ENCODE results near the gene SMAD6. TPM values are rescaled to one million over a fixed set of nuclear protein-coding genes. Genes with fewer than 3 reads are reported as not detected.
A peak's percentile ranks its signal among the peaks of the same experiment; 100 is the strongest.

SMAD6 gene
- total and polyA plus RNA-seq, 2 of the 4 experiments (the other 2 are of a cell fraction) = 4.8 to 8.5 TPM

GRCh38 chr15:66747886-66748707 lies 46.1 kb downstream of the SMAD6 start:
- Histone ChIP-seq H3K23ac (ENCODE audit: low read depth, low read length) (peak overlapping the region; percentile 86), H3K4me3 (ENCODE audit: insufficient read depth, low read depth, low read length) (no peak overlapping the region), H3K56ac (ENCODE audit: extremely low read depth, insufficient read depth, low read length) (peak overlapping the region; percentile 94), H2BK5ac (ENCODE audit: low read depth, low read length, poor library complexity, severe bottlenecking) (peak overlapping the region; percentile 79), H2BK120ac (ENCODE audit: low read depth, low read length) (peak overlapping the region; percentile 96), H3K27me3 (ENCODE audit: control insufficient read depth, insufficient read depth, low read length) (no peaks in the 10 kb centered on the region), H3K4me1 (ENCODE audit: control insufficient read depth, insufficient read depth, low read length) (peaks cover 65% of the 10 kb centered on the region), H2BK15ac (ENCODE audit: low read depth, low read length) (peak overlapping the region; percentile 99), H4K8ac (ENCODE audit: low read depth in 2 of 2, low read length in 2 of 2) (peak overlapping the region; percentile 77 to 89), H3K4me2 (ENCODE audit: low read depth, low read length) (peak overlapping the region; percentile 61), H3K79me1 (ENCODE audit: low read depth in 1 of 2, low read length in 2 of 2) (peaks cover 65 to 89% of the 10 kb centered on the region in 2 experiments), H3K27ac (ENCODE audit: insufficient read depth, low read length) (peak overlapping the region; percentile 95), H4K5ac (ENCODE audit: low read depth, low read length) (peak overlapping the region; percentile 78), H4K91ac (ENCODE audit: insufficient read depth, low read depth, low read length) (peak overlapping the region; percentile 94), H3K9ac (ENCODE audit: low read depth, low read length) (peak overlapping the region; percentile 58), H2AFZ (replicated peaks; ENCODE audit: low read length, poor library complexity) (peak overlapping the region; percentile 52), H4K20me1 (ENCODE audit: insufficient read depth, low read length) (peaks cover 3% of the 10 kb centered on the region; the same call in 1 of the 2 replicates), H2AK9ac (replicated peaks; ENCODE audit: low read depth, low read length, poor library complexity) (peak overlapping the region; percentile 85), H3K9me1 (ENCODE audit: insufficient read depth, low read length) (peaks cover 51% of the 10 kb centered on the region), H2BK20ac (ENCODE audit: low read depth, low read length) (peak overlapping the region; percentile 86), H3K36me3 (ENCODE audit: control insufficient read depth, insufficient read depth, low read length) (peaks cover 8% of the 10 kb centered on the region), H3K4ac (ENCODE audit: low read depth, low read length) (peak overlapping the region; percentile 92), H3K14ac (replicated peaks; ENCODE audit: low read depth, low read length) (peak overlapping the region; percentile 95), H3K9me3 (ENCODE audit: control insufficient read depth, insufficient read depth, low read length) (no peaks in the 10 kb centered on the region), H2AK5ac (ENCODE audit: low read depth, low read length) (peak overlapping the region; percentile 96), H3K18ac (ENCODE audit: low read depth, low read length) (peak overlapping the region; percentile 90)
- intact Hi-C loops (cut with micrococcal nuclease) = loop anchor here (2.0 to 5.0 kb wide), 2 partner anchors 15 to 46 kb away; partner anchors contain the start of gene SMAD6
- ChIA-PET CTCF (no interaction called here), POLR2A (ENCODE audit: unreplicated experiment) (no interaction called here)
- no CpG with 5 or more reads among the region's 10 CpGs for WGBS, 2 experiments (ENCODE audit: extremely low coverage in 2 of 2, insufficient read length in 1 of 2)
- dilution Hi-C loops (cut with HindIII; ENCODE audit: low sequenced_read_pairs, unreplicated experiment) = no loop called here
- in situ Hi-C loops (cut with MboI; ENCODE audit: low sequenced_read_pairs) = no loop called here
- peak; percentile 72 for ATAC-seq (ENCODE audit: low read depth)
- no TSS peak for BruUV-seq (replicated peaks)
- peak; percentile 85 for DNase-seq
- TF ChIP-seq CEBPB (IDR thresholded peaks at IDR 0.05; ENCODE audit: low read depth, low read length) (no peak), NFE2L2 (IDR thresholded peaks at IDR 0.05; ENCODE audit: low read depth, low read length) (no peak), BHLHE40 (IDR thresholded peaks at IDR 0.05; ENCODE audit: low read depth, low read length) (no peak; the same call in 1 of the 2 replicates), FOS (IDR thresholded peaks at IDR 0.05; ENCODE audit: low read depth, low read length) (no peak), CHD1 (IDR thresholded peaks at IDR 0.05; ENCODE audit: low read depth, low read length) (no peak), ELK1 (IDR thresholded peaks at IDR 0.05; ENCODE audit: borderline replicate concordance, low read depth, low read length) (no peak), MAZ (IDR thresholded peaks at IDR 0.05; ENCODE audit: borderline replicate concordance, low read depth, low read length) (no peak), RFX5 (IDR thresholded peaks at IDR 0.05; ENCODE audit: low read depth, low read length) (no peak), MXI1 (IDR thresholded peaks at IDR 0.05; ENCODE audit: borderline replicate concordance, low read depth, low read length) (no peak), RCOR1 (IDR thresholded peaks at IDR 0.05; ENCODE audit: insufficient replicate concordance, low read length) (no peak), SMC3 (IDR thresholded peaks at IDR 0.05; ENCODE audit: low read depth, low read length) (no peak), MAFK (IDR thresholded peaks at IDR 0.05; ENCODE audit: low read depth, low read length) (no peak)
- TF ChIP-seq, protein P1, sequence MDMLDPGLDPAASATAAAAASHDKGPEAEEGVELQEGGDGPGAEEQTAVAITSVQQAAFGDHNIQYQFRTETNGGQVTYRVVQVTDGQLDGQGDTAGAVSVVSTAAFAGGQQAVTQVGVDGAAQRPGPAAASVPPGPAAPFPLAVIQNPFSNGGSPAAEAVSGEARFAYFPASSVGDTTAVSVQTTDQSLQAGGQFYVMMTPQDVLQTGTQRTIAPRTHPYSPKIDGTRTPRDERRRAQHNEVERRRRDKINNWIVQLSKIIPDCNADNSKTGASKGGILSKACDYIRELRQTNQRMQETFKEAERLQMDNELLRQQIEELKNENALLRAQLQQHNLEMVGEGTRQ (IDR thresholded peaks at IDR 0.05; ENCODE audit: low read depth, low read length) = no peak
- TF ChIP-seq, protein P2, sequence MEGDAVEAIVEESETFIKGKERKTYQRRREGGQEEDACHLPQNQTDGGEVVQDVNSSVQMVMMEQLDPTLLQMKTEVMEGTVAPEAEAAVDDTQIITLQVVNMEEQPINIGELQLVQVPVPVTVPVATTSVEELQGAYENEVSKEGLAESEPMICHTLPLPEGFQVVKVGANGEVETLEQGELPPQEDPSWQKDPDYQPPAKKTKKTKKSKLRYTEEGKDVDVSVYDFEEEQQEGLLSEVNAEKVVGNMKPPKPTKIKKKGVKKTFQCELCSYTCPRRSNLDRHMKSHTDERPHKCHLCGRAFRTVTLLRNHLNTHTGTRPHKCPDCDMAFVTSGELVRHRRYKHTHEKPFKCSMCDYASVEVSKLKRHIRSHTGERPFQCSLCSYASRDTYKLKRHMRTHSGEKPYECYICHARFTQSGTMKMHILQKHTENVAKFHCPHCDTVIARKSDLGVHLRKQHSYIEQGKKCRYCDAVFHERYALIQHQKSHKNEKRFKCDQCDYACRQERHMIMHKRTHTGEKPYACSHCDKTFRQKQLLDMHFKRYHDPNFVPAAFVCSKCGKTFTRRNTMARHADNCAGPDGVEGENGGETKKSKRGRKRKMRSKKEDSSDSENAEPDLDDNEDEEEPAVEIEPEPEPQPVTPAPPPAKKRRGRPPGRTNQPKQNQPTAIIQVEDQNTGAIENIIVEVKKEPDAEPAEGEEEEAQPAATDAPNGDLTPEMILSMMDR (conservative IDR thresholded peaks at IDR 0.05; ENCODE audit: low read depth, low read length) = no peak

Data from IMR-90 (cell line).